ENCODE measurements around the gene OBSL1.

DNA sequence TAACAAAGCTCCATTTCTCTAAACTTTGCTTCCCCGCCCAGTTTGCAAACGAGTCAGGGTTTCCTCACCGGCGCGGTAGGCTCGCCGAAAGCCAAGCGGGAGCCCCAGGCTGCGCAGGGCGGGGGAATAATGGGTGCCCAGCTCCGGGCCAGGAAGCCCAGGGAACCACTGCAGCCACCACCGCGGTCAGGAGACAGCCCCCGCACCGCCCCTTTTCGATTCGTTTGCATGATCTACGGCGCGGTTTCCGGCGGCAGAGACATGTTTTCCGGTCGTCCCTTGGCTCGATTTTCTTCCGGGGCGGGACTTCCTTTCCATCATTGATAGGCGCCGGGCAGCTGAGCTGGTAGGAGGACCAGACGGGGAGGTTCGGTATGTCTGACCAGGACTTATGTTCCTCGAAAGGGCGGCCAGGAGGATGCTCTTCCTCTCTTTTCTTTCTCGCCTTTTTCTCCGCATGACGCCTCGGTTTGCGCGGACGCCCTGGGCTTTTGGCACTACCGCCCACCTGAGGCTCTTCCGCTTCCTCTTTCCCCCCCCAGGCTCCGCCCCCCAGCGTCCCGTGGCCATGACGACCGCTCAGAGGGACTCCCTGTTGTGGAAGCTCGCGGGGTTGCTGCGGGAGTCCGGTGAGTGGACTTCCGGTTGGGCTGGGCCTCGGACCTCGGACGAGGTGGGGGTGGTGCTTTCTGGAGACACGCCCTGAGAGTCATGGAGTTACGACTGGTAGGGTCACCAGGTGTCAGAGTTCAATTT, 26.4 kb upstream of the OBSL1 start, which contains the start of gene STK11IP:
- TF ChIP-seq, protein P1, sequence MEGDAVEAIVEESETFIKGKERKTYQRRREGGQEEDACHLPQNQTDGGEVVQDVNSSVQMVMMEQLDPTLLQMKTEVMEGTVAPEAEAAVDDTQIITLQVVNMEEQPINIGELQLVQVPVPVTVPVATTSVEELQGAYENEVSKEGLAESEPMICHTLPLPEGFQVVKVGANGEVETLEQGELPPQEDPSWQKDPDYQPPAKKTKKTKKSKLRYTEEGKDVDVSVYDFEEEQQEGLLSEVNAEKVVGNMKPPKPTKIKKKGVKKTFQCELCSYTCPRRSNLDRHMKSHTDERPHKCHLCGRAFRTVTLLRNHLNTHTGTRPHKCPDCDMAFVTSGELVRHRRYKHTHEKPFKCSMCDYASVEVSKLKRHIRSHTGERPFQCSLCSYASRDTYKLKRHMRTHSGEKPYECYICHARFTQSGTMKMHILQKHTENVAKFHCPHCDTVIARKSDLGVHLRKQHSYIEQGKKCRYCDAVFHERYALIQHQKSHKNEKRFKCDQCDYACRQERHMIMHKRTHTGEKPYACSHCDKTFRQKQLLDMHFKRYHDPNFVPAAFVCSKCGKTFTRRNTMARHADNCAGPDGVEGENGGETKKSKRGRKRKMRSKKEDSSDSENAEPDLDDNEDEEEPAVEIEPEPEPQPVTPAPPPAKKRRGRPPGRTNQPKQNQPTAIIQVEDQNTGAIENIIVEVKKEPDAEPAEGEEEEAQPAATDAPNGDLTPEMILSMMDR (conservative IDR thresholded peaks at IDR 0.05; ENCODE audit: low read depth, low read length), result no peak
- no peak for TF ChIP-seq SMC3 (IDR thresholded peaks at IDR 0.05; ENCODE audit: low read depth, low read length)
- TF ChIP-seq CHD1 (IDR thresholded peaks at IDR 0.05; ENCODE audit: low read depth, low read length), result no peak; the same call in 1 of the 2 replicates
- TF ChIP-seq, protein P2, sequence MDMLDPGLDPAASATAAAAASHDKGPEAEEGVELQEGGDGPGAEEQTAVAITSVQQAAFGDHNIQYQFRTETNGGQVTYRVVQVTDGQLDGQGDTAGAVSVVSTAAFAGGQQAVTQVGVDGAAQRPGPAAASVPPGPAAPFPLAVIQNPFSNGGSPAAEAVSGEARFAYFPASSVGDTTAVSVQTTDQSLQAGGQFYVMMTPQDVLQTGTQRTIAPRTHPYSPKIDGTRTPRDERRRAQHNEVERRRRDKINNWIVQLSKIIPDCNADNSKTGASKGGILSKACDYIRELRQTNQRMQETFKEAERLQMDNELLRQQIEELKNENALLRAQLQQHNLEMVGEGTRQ (IDR thresholded peaks at IDR 0.05; ENCODE audit: low read depth, low read length), result peak; percentile 42; the same call in 1 of the 2 replicates
- TF ChIP-seq RCOR1 (IDR thresholded peaks at IDR 0.05; ENCODE audit: insufficient replicate concordance, low read length), result no peak
- peak; percentile 82 for TF ChIP-seq POLR2A (IDR thresholded peaks at IDR 0.05; ENCODE audit: low read depth, low read length)
- TF ChIP-seq RAD21 (IDR thresholded peaks at IDR 0.05; ENCODE audit: low read length), result no peak
- TF ChIP-seq MXI1 (IDR thresholded peaks at IDR 0.05; ENCODE audit: borderline replicate concordance, low read depth, low read length), result peak; percentile 59
- TF ChIP-seq, protein P3, sequence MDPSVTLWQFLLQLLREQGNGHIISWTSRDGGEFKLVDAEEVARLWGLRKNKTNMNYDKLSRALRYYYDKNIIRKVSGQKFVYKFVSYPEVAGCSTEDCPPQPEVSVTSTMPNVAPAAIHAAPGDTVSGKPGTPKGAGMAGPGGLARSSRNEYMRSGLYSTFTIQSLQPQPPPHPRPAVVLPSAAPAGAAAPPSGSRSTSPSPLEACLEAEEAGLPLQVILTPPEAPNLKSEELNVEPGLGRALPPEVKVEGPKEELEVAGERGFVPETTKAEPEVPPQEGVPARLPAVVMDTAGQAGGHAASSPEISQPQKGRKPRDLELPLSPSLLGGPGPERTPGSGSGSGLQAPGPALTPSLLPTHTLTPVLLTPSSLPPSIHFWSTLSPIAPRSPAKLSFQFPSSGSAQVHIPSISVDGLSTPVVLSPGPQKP (IDR thresholded peaks at IDR 0.05; ENCODE audit: borderline replicate concordance, low read depth, low read length), result 0 out of 2 replicates have a peak, but pooled peaks have one; percentile 29
- no peak for TF ChIP-seq RFX5 (IDR thresholded peaks at IDR 0.05; ENCODE audit: low read depth, low read length)
- no peak; the same call in 1 of the 2 replicates for TF ChIP-seq BHLHE40 (IDR thresholded peaks at IDR 0.05; ENCODE audit: low read depth, low read length)
- peak; percentile 5; the same call in 1 of the 2 replicates for TF ChIP-seq FOS (IDR thresholded peaks at IDR 0.05; ENCODE audit: low read depth, low read length)
- 0 out of 2 replicates have a peak, but pooled peaks have one; percentile 5 for TF ChIP-seq CEBPB (IDR thresholded peaks at IDR 0.05; ENCODE audit: low read depth, low read length)
- TF ChIP-seq MAZ (IDR thresholded peaks at IDR 0.05; ENCODE audit: borderline replicate concordance, low read depth, low read length), result peak; percentile 72; the same call in 1 of the 2 replicates
